Activated CD4-positive, CD25-positive, alpha-beta regulatory T cell treated with anti-CD3 and anti-CD28 coated beads, Interleukin-2, amount 50 U/mL, for 24 hours (primary cell): ENCODE measurements around the gene ST8SIA2.

ENCODE experiments used
- ATAC-seq, 2 donors: fragments of 150-1000 bp; cut with Tn5 transposase; one replicate each; pipeline ENCODE4 v1.10.0; 2021; ENCODE audit warnings: mild to moderate bottlenecking in 1 of 2, moderate library complexity in 1 of 2

ST8SIA2 gene

GRCh38 chr15:92393071-92393979 is at the start of gene ST8SIA2:
Gene ST8SIA2 (plus strand): TSS chr15:92393881. CDS start chr15:92394065, 184 bp downstream.
- no peak for ATAC-seq

GRCh38 chr15:92343924-92344643 is 49.6 kb upstream of the ST8SIA2 start:
- no peak for ATAC-seq

GRCh38 chr15:92346063-92346462 is 47.6 kb upstream of the ST8SIA2 start:
- no peak for ATAC-seq

- ATAC-seq, result no peak
Observed at GRCh38 chr15:92355307-92355706, 38.4 kb upstream of the ST8SIA2 start.

GRCh38 chr15:92361321-92362000 is 32.2 kb upstream of the ST8SIA2 start:
- no peak for ATAC-seq

- no peak for ATAC-seq
Observed at GRCh38 chr15:92362001-92362350, 31.7 kb upstream of the ST8SIA2 start.

- ATAC-seq, result no peak
Observed at GRCh38 chr15:92365084-92365483, 28.6 kb upstream of the ST8SIA2 start.

GRCh38 chr15:92365906-92366305 is 27.8 kb upstream of the ST8SIA2 start:
- ATAC-seq, result no peak

- ATAC-seq, result no peak
Observed at GRCh38 chr15:92366381-92366780, 27.3 kb upstream of the ST8SIA2 start.

GRCh38 chr15:92375057-92375456 is 18.6 kb upstream of the ST8SIA2 start:
- no peak for ATAC-seq

- no peak for ATAC-seq
Observed at GRCh38 chr15:92376109-92376508, 17.6 kb upstream of the ST8SIA2 start.

GRCh38 chr15:92377083-92377789 is 16.4 kb upstream of the ST8SIA2 start:
- ATAC-seq, result no peak

- no peak for ATAC-seq
Observed at GRCh38 chr15:92383519-92384324, 10.0 kb upstream of the ST8SIA2 start.

- ATAC-seq, result no peak
Observed at GRCh38 chr15:92384381-92384780, 9.3 kb upstream of the ST8SIA2 start.

- ATAC-seq, result no peak
Observed at GRCh38 chr15:92385096-92385495, 8.6 kb upstream of the ST8SIA2 start.

GRCh38 chr15:92391640-92392039 is 2.0 kb upstream of the ST8SIA2 start:
- no peak for ATAC-seq

- ATAC-seq, result no peak
Observed at GRCh38 chr15:92392462-92392861, 1.2 kb upstream of the ST8SIA2 start.

- ATAC-seq, result no peak
Observed at GRCh38 chr15:92393980-92394308, 263 bp downstream of the ST8SIA2 start.

- ATAC-seq, result no peak
Observed at GRCh38 chr15:92394309-92395097, 822 bp downstream of the ST8SIA2 start.

- no peak for ATAC-seq
Observed at GRCh38 chr15:92395098-92395635, 1.5 kb downstream of the ST8SIA2 start.
